Esophagus muscularis mucosa (tissue), 4 donors: ENCODE results near the gene ADCY1. TPM values are rescaled to one million over a fixed set of nuclear protein-coding genes. Genes with fewer than 3 reads are reported as not detected.
A peak's percentile ranks its signal among the peaks of the same experiment; 100 is the strongest.

Experiments
- DNase-seq: peaks from one replicate; pipeline ENCODE4 v3.0.0-alpha.2; 2017; ENCODE audit errors: extremely low spot score
- H3K27ac ChIP-seq, 4 donors: fragments of 200-600 bp; sonication (generic); replicated peaks in 1 of 4; 1 replicate in 3 of 4; 2 replicates in 1 of 4; pipeline ENCODE4 v1.5.1; 2016 to 2019; ENCODE audit warnings: mild to moderate bottlenecking in 1 of 4
- H3K27me3 ChIP-seq, 4 donors: fragments of 200-600 bp; sonication (generic); one replicate each; pipeline versions ENCODE4 v1.5.1 to v1.6.0; 2016 to 2019
- H3K36me3 ChIP-seq, 4 donors: fragments of 200-600 bp; sonication (generic); one replicate each; pipeline ENCODE4 v1.5.1; 2016 to 2019
- H3K4me1 ChIP-seq, 4 donors: fragments of 200-600 bp; sonication (generic); one replicate each; pipeline ENCODE4 v1.5.1; 2016 to 2019
- H3K4me3 ChIP-seq, 4 donors: fragments of 200-600 bp; sonication (generic); 1 replicate in 2 of 4; 2 replicates in 2 of 4; pipeline ENCODE4 v1.5.1; 2016 to 2019; ENCODE audit warnings: mild to moderate bottlenecking in 4 of 4, moderate library complexity in 1 of 4
- H3K9me3 ChIP-seq, 4 donors: fragments of 200-600 bp; sonication (generic); 1 replicate in 3 of 4; 2 replicates in 1 of 4; pipeline ENCODE4 v1.5.1; 2016 to 2019
- EP300 ChIP-seq: sonication (generic); formaldehyde crosslinking; IDR thresholded peaks from one replicate; pipeline ENCODE4 v1.6.1; 2017; ENCODE audit warnings: antibody characterized with exemption
- POLR2A ChIP-seq: fragments of 450-650 bp; IDR thresholded peaks from one replicate; pipeline ENCODE4 v1.6.1; 2017; ENCODE audit warnings: antibody characterized with exemption, moderate library complexity, mild to moderate bottlenecking, low read depth
- POLR2AphosphoS5 ChIP-seq, 2 donors: sonication (generic); formaldehyde crosslinking; IDR thresholded peaks; one replicate each; pipeline ENCODE4 v1.6.1; 2017; ENCODE audit warnings: antibody characterized with exemption in 2 of 2
- WGBS: methylation state at CpG from one replicate; pipeline ENCODE4 v1.1.5; 2018; 5-methylcytosine and 5-hydroxymethylcytosine counted together
- intact Hi-C: fragments of 100-400 bp; cut with DNase I; formaldehyde crosslinking; loops from one replicate; pipeline ENCODE4 v1.15.1; 2023
- total RNA-seq, 4 donors: library from RNA; depleted of rRNA; stranded (reverse); fragments of >200 nt; gene quantifications; one replicate each; pipeline versions ENCODE4 v1.1.0 to v1.2.1, GENCODE V29; 2016
- TF ChIP-seq, protein P1 (sequence below), 3 experiments: fragments of 200-600 bp in 2 of 3; fragments of 450-650 bp in 1 of 3; sonication (generic) in 2 of 3; IDR thresholded peaks; one replicate each; pipeline ENCODE4 v1.5.1; 2017 to 2019; ENCODE audit warnings: antibody characterized with exemption in 3 of 3, mild to moderate bottlenecking in 2 of 3, moderate library complexity in 1 of 3

The ADCY1 gene
- total RNA-seq, 4 donors from 2014 or later, result 0.42 to 2.1 (median 1.2) TPM

GRCh38 chr7:45684910-45685618 lies 110.9 kb downstream of the ADCY1 start:
- Histone ChIP-seq H3K27me3 (no peaks in the 10 kb centered on the region), H3K4me3 (no peak overlapping the region), H3K27ac (no peak overlapping the region), H3K4me1 (peaks cover 0 to 5% (median 2%) of the 10 kb centered on the region in 4 donors), H3K9me3 (no peaks in the 10 kb centered on the region), H3K36me3 (peaks cover 0 to 3% (median 0%) of the 10 kb centered on the region in 4 donors)
- 66% methylated on average over 8 of the region's 8 CpGs for WGBS
- intact Hi-C loops, result no loop called here
- no peak for TF ChIP-seq EP300
- TF ChIP-seq, protein P1, sequence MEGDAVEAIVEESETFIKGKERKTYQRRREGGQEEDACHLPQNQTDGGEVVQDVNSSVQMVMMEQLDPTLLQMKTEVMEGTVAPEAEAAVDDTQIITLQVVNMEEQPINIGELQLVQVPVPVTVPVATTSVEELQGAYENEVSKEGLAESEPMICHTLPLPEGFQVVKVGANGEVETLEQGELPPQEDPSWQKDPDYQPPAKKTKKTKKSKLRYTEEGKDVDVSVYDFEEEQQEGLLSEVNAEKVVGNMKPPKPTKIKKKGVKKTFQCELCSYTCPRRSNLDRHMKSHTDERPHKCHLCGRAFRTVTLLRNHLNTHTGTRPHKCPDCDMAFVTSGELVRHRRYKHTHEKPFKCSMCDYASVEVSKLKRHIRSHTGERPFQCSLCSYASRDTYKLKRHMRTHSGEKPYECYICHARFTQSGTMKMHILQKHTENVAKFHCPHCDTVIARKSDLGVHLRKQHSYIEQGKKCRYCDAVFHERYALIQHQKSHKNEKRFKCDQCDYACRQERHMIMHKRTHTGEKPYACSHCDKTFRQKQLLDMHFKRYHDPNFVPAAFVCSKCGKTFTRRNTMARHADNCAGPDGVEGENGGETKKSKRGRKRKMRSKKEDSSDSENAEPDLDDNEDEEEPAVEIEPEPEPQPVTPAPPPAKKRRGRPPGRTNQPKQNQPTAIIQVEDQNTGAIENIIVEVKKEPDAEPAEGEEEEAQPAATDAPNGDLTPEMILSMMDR (IDR thresholded peaks at IDR 0.05), result no peak
- no peak for TF ChIP-seq POLR2A
- TF ChIP-seq POLR2AphosphoS5 (IDR thresholded peaks at IDR 0.05), result no peak
- DNase-seq, result peak; percentile 86

DNA sequence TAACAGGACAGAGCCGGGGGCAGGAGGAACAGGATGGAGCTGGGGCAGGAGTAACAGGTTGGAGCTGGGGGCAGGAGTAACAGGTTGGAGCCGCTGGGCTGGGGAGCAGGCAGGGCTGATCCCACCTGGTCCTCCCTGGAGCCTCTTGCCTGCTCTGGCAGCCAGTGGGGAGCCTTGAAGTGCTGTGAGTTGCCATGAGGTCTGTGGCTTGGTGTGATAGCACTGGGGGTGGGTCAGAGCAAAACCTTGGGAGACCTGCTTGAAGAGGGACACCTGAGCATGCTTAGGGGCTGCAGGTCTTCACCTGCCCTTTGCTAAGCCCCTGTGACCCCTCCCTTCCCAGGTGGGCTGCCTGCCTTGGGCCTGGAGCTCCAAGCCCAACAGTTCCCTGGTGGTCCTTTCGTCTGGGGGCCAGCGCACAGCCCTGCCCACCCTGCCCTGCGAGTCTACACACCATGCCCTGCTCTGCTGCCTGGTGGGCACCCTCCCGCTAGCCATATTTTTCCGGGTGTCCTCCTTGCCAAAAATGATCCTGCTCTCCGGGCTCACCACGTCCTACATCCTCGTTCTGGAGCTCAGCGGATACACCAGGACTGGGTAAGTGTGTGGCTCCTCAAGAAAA lies 111.6 kb downstream of the ADCY1 start:
- Histone ChIP-seq H3K36me3 (peaks cover 0 to 3% (median 0%) of the 10 kb centered on the region in 4 donors), H3K27ac (no peak overlapping the region), H3K4me1 (peaks cover 0 to 5% (median 2%) of the 10 kb centered on the region in 4 donors), H3K4me3 (no peak overlapping the region), H3K27me3 (no peaks in the 10 kb centered on the region), H3K9me3 (no peaks in the 10 kb centered on the region)
- intact Hi-C loops, result no loop called here
- peak; percentile 83 for DNase-seq
- TF ChIP-seq EP300 (no peak), POLR2AphosphoS5 (IDR thresholded peaks at IDR 0.05) (no peak), POLR2A (no peak)
- TF ChIP-seq, protein P1 (IDR thresholded peaks at IDR 0.05), result no peak
- 92% methylated on average over 9 of the region's 11 CpGs for WGBS

GRCh38 chr7:45686441-45687184 lies 112.4 kb downstream of the ADCY1 start:
- Histone ChIP-seq H3K27me3 (no peaks in the 10 kb centered on the region), H3K27ac (no peak overlapping the region), H3K4me1 (peaks cover 0 to 5% (median 2%) of the 10 kb centered on the region in 4 donors), H3K4me3 (no peak overlapping the region), H3K9me3 (no peaks in the 10 kb centered on the region), H3K36me3 (peaks cover 0 to 3% (median 0%) of the 10 kb centered on the region in 4 donors)
- WGBS, result 89% methylated on average over 19 of the region's 19 CpGs
- intact Hi-C loops, result no loop called here
- DNase-seq, result peak; percentile 86
- TF ChIP-seq POLR2A, result no peak
- TF ChIP-seq POLR2AphosphoS5 (IDR thresholded peaks at IDR 0.05), result no peak
- TF ChIP-seq, protein P1 (IDR thresholded peaks at IDR 0.05), result no peak
- TF ChIP-seq EP300, result no peak

DNA sequence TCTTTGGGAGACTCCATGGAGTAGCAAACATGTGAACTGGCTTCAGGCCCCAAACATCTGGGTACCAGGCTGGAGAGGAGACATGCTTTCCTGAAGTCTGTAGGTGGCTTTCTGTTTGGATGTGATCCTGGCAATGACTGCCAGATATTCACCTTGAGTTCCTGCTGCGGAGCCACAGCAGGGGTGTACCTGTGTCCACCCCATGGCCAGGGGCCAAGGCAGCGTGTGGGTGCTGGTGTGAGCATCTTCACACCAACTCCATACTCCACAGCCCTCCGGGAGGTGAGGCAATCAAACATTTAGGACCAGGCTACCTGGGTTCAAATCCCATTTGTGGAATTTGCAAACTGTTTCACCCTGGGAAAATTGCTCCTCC lies 113.0 kb downstream of the ADCY1 start:
- TF ChIP-seq POLR2AphosphoS5 (IDR thresholded peaks at IDR 0.05) (no peak), POLR2A (no peak), EP300 (no peak)
- TF ChIP-seq, protein P1 (IDR thresholded peaks at IDR 0.05), result no peak
- H3K27me3 ChIP-seq, result no peaks in the 10 kb centered on the region
- H3K27ac ChIP-seq, result no peak overlapping the region
- WGBS, result no CpG with 5 or more reads among the region's 3 CpGs
- DNase-seq, result peak; percentile 66
- intact Hi-C loops, result no loop called here
- H3K9me3 ChIP-seq, result no peaks in the 10 kb centered on the region
- no peak overlapping the region for H3K4me3 ChIP-seq
- peaks cover 0 to 3% (median 0%) of the 10 kb centered on the region in 4 donors for H3K36me3 ChIP-seq
- H3K4me1 ChIP-seq, result peaks cover 0 to 5% (median 2%) of the 10 kb centered on the region in 4 donors
